SK-N-SH (cell line): ENCODE data around the gene TSPAN12. TPM values are rescaled to one million over a fixed set of nuclear protein-coding genes. Genes with fewer than 3 reads are reported as not detected.

ENCODE experiments used
- CTCF ChIA-PET: fragments of 300-600, 350-600 bp; formaldehyde crosslinking; extraction: SDS; loops from one replicate; lab custom pipeline; 2021; lab: Yijun Ruan, JAX
- POLR2A ChIA-PET: fragments of 350-600 bp; sonication (Branson Sonifier 250); formaldehyde crosslinking; extraction: SDS; loops from one replicate; lab custom pipeline; 2020; ENCODE audit warnings: antibody characterized with exemption, inconsistent platforms; lab: Yijun Ruan, JAX
- DNase-seq: peaks from one replicate; pipeline ENCODE4 v3.0.0; 2012
- H2AFZ ChIP-seq: fragments of 200-600 bp; sonication (generic); 2 replicates; pipeline ENCODE4 v1.8.1; 2016; ENCODE audit warnings: antibody characterized with exemption, mild to moderate bottlenecking, low read depth
- H3F3A ChIP-seq: fragments of 200-600 bp; sonication (generic); replicated peaks from 2 replicates; pipeline ENCODE3; 2016; ENCODE audit warnings: antibody characterized with exemption, mild to moderate bottlenecking; ENCODE audit not compliant: insufficient read depth
- H3K27ac ChIP-seq, 2 experiments: fragments of 200-500 bp in 1 of 2; fragments of 200-600 bp in 1 of 2; sonication (Bioruptor generic) in 1 of 2; sonication (generic), shearing (Covaris generic) in 1 of 2; 2 replicates each; pipeline versions ENCODE4 v1.5.1 to v1.6.1; 2014 to 2016; ENCODE audit warnings: low read depth in 2 of 2, inconsistent platforms in 1 of 2, low read length in 1 of 2, mild to moderate bottlenecking in 1 of 2, mixed read lengths in 1 of 2
- H3K27me3 ChIP-seq: fragments of 200-600 bp; sonication (generic), shearing (Covaris generic); 2 replicates; pipeline ENCODE4 v1.6.1; 2016; ENCODE audit warnings: mixed run types; ENCODE audit not compliant: insufficient read depth
- H3K36me3 ChIP-seq, 2 experiments: fragments of 200-500 bp in 1 of 2; fragments of 200-600 bp in 1 of 2; sonication (Bioruptor generic) in 1 of 2; sonication (generic) in 1 of 2; replicated peaks in 1 of 2; 2 replicates each; pipeline versions ENCODE3 to v1.5.1; 2014 to 2016; ENCODE audit warnings: low read length in 1 of 2, mild to moderate bottlenecking in 1 of 2; ENCODE audit not compliant: insufficient read depth in 2 of 2, control insufficient read depth in 1 of 2
- H3K4me1 ChIP-seq, 2 experiments: fragments of 200-500 bp in 1 of 2; fragments of 200-600 bp in 1 of 2; sonication (Bioruptor generic) in 1 of 2; sonication (generic), shearing (Covaris generic) in 1 of 2; 2 replicates each; pipeline versions ENCODE4 v1.5.1 to v1.6.1; 2014 to 2016; ENCODE audit warnings: low read depth in 1 of 2, low read length in 1 of 2, mixed run types in 1 of 2; ENCODE audit not compliant: insufficient read depth in 2 of 2, control insufficient read depth in 1 of 2
- H3K4me2 ChIP-seq: fragments of 200-600 bp; sonication (generic), shearing (Covaris generic); 2 replicates; pipeline ENCODE4 v1.6.1; 2017; ENCODE audit warnings: mixed run types
- H3K4me3 ChIP-seq, 2 experiments: fragments of 200-500 bp in 1 of 2; fragments of 200-600 bp in 1 of 2; sonication (Bioruptor generic) in 1 of 2; sonication (generic), shearing (Covaris generic) in 1 of 2; 2 replicates each; pipeline versions ENCODE4 v1.5.1 to v1.8.1; 2014 to 2016; ENCODE audit warnings: low read depth in 2 of 2, inconsistent platforms in 1 of 2, low read length in 1 of 2, mild to moderate bottlenecking in 1 of 2, mixed read lengths in 1 of 2, moderate library complexity in 1 of 2
- H3K79me2 ChIP-seq: fragments of 200-600 bp; sonication (generic); 2 replicates; pipeline ENCODE4 v1.8.1; 2017; ENCODE audit warnings: mild to moderate bottlenecking; ENCODE audit not compliant: insufficient read depth
- H3K9ac ChIP-seq: fragments of 200-600 bp; sonication (generic); 2 replicates; pipeline ENCODE4 v1.6.1; 2017; ENCODE audit warnings: mixed run types
- H3K9me2 ChIP-seq: fragments of 200-600 bp; sonication (generic); 2 replicates; pipeline ENCODE4 v1.6.1; 2017; ENCODE audit warnings: mixed run types
- H3K9me3 ChIP-seq: fragments of 200-600 bp; sonication (generic); 2 replicates; pipeline ENCODE4 v1.6.1; 2017; ENCODE audit warnings: mixed run types, mild to moderate bottlenecking, moderate library complexity
- H4K20me1 ChIP-seq: fragments of 200-600 bp; sonication (generic); 2 replicates; pipeline ENCODE4 v1.6.1; 2017; ENCODE audit warnings: mild to moderate bottlenecking, mixed run types; ENCODE audit not compliant: insufficient read depth
- ELF1 ChIP-seq: IDR thresholded peaks from 2 replicates; pipeline ENCODE4 v1.4.0; 2012
- EP300 ChIP-seq, 2 experiments: IDR thresholded peaks; 2 replicates each; pipeline versions ENCODE4 v1.4.0 to v1.6.1; 2012; ENCODE audit warnings: borderline replicate concordance in 1 of 2, low read depth in 1 of 2, low read length in 1 of 2
- FOXJ3 ChIP-seq: sonication (generic); formaldehyde crosslinking; IDR thresholded peaks from 2 replicates; pipeline ENCODE4 v1.5.1; 2020; ENCODE audit warnings: mild to moderate bottlenecking, missing genetic modification reagents
- GABPA ChIP-seq: IDR thresholded peaks from 2 replicates; pipeline ENCODE4 v1.4.0; 2012; ENCODE audit warnings: low read depth, mild to moderate bottlenecking
- GATA2 ChIP-seq: sonication (generic); formaldehyde crosslinking; IDR thresholded peaks from 2 replicates; pipeline ENCODE4 v1.5.0; 2020; ENCODE audit warnings: mild to moderate bottlenecking, missing genetic modification reagents
- IRF3 ChIP-seq: fragments of 150-350 bp; IDR thresholded peaks from 2 replicates; pipeline ENCODE4 v1.6.1; 2016; ENCODE audit warnings: mild to moderate bottlenecking, low read depth, low read length
- JUND ChIP-seq: IDR thresholded peaks from 2 replicates; pipeline ENCODE4 v1.4.0; 2012
- MEF2A ChIP-seq: IDR thresholded peaks from 2 replicates; pipeline ENCODE4 v1.4.0; 2012; ENCODE audit warnings: low read depth, borderline replicate concordance
- NFIC ChIP-seq: IDR thresholded peaks from 2 replicates; pipeline ENCODE4 v1.4.0; 2012; ENCODE audit warnings: borderline replicate concordance
- PBX3 ChIP-seq: IDR thresholded peaks from 2 replicates; pipeline ENCODE4; 2012
- RAD21 ChIP-seq: IDR thresholded peaks from 2 replicates; pipeline ENCODE4 v1.6.1; 2012; ENCODE audit warnings: mild to moderate bottlenecking, low read length
- RCOR1 ChIP-seq: fragments of 150-350 bp; IDR thresholded peaks from 2 replicates; pipeline ENCODE4 v1.6.1; 2017; ENCODE audit warnings: antibody characterized with exemption, low read length
- RFX5 ChIP-seq: IDR thresholded peaks from 2 replicates; pipeline ENCODE4 v1.6.1; 2012; ENCODE audit warnings: mild to moderate bottlenecking, improper control_type of control experiment, low read length
- RXRA ChIP-seq: IDR thresholded peaks from 2 replicates; pipeline ENCODE4 v1.4.0; 2012; ENCODE audit warnings: low read depth, mild to moderate bottlenecking, borderline replicate concordance
- SIN3A ChIP-seq: IDR thresholded peaks from 2 replicates; pipeline ENCODE4 v1.6.1; 2012; ENCODE audit warnings: low read depth, mild to moderate bottlenecking, low read length, moderate library complexity, borderline replicate concordance
- SMC3 ChIP-seq: IDR thresholded peaks from 2 replicates; pipeline ENCODE4 v1.6.1; 2012; ENCODE audit warnings: low read depth, low read length, improper control_type of control experiment
- TAF1 ChIP-seq: IDR thresholded peaks from 2 replicates; pipeline ENCODE4 v1.6.1; 2012; ENCODE audit warnings: low read depth, mild to moderate bottlenecking, low read length, moderate library complexity, borderline replicate concordance
- TCF12 ChIP-seq: IDR thresholded peaks from 2 replicates; pipeline ENCODE4 v1.4.0; 2012
- TEAD4 ChIP-seq: IDR thresholded peaks from 2 replicates; pipeline ENCODE4 v1.4.0; 2012; ENCODE audit warnings: mild to moderate bottlenecking, borderline replicate concordance; ENCODE audit not compliant: insufficient read depth
- USF2 ChIP-seq: fragments of 150-350 bp; IDR thresholded peaks from 2 replicates; pipeline ENCODE4 v1.6.1; 2017; ENCODE audit warnings: antibody characterized with exemption, low read length, low read depth, borderline replicate concordance
- YY1 ChIP-seq: IDR thresholded peaks from 2 replicates; pipeline ENCODE4 v1.4.0; 2012; ENCODE audit warnings: low read depth, mild to moderate bottlenecking
- ZBTB33 ChIP-seq: IDR thresholded peaks from 2 replicates; pipeline ENCODE4 v1.4.0; 2012; ENCODE audit warnings: low read depth, borderline replicate concordance
- WGBS: methylation state at CpG from one replicate; pipeline ENCODE4 v1.1.6; 2017; ENCODE audit warnings: low lambda C conversion rate; 5-methylcytosine and 5-hydroxymethylcytosine counted together
- polyA plus RNA-seq, 3 experiments: library from polyadenylated mRNA; depleted of rRNA; stranded (reverse); fragments of >200 nt; gene quantifications; 2 replicates each; pipeline ENCODE4 v1.2.3, GENCODE V29; 2012

The TSPAN12 gene
- polyA plus RNA-seq, 1 of the 3 experiments (the other 2 are of a cell fraction): not detected

- TF ChIP-seq ZBTB33 (no peak), EP300 (IDR thresholded peaks at IDR 0.05; ENCODE audit: borderline replicate concordance in 1 of 2, low read depth in 1 of 2, low read length in 1 of 2) (no peak), GABPA (no peak), RCOR1 (no peak), SIN3A (no peak), SMC3 (no peak)
These were observed 63.7 kb downstream of the TSPAN12 start (continued) for GRCh38 chr7:120794106-120794729.

- WGBS: 32% methylated on average over 3 of the region's 3 CpGs
- Histone ChIP-seq H3K9me3 (no peaks in the 10 kb centered on the region), H3F3A (no peaks in the 10 kb centered on the region), H3K9me2 (no peaks in the 10 kb centered on the region), H3K4me1 (peaks cover 0 to 2% of the 10 kb centered on the region in 2 experiments; a peak in 1 of 4 replicates), H3K4me3 (no peak overlapping the region), H3K27ac (no peak overlapping the region), H2AFZ (no peak overlapping the region), H3K9ac (no peak overlapping the region), H3K27me3 (peaks cover 15% of the 10 kb centered on the region; the same call in 1 of the 2 replicates), H3K4me2 (no peak overlapping the region), H3K79me2 (no peaks in the 10 kb centered on the region), H3K36me3 (no peaks in the 10 kb centered on the region), H4K20me1 (no peaks in the 10 kb centered on the region)
- TF ChIP-seq MEF2A: no peak
- no peak for TF ChIP-seq NFIC
- no peak for TF ChIP-seq RFX5
- no peak for TF ChIP-seq ELF1
- no peak for TF ChIP-seq GATA2 (CRISPR knock-in tag)
- TF ChIP-seq TEAD4: no peak
- TF ChIP-seq TCF12: no peak
- TF ChIP-seq EP300 (IDR thresholded peaks at IDR 0.05; ENCODE audit: borderline replicate concordance in 1 of 2, low read depth in 1 of 2, low read length in 1 of 2): no peak
- no peak for TF ChIP-seq JUND
- no peak for TF ChIP-seq PBX3
- no peak for TF ChIP-seq TAF1
- TF ChIP-seq IRF3: no peak
- TF ChIP-seq RCOR1: no peak
- TF ChIP-seq USF2: no peak
- no peak for TF ChIP-seq RAD21
- TF ChIP-seq FOXJ3 (CRISPR knock-in tag): no peak
- no peak for TF ChIP-seq RXRA
- TF ChIP-seq YY1: no peak
- ChIA-PET CTCF (interaction anchor here (0.9 to 4.9 kb wide), 20 partner anchors 7 to 816 kb away, joined by 3 to 106 read pairs (median 10); partner anchors contain the start of genes FAM3C and TSPAN12), POLR2A (no interaction called here)
- DNase-seq: no peak
These were observed 64.6 kb downstream of the TSPAN12 start for GRCh38 chr7:120793213-120793936.
